ENCODE measurements around the gene LRFN2.

Gene LRFN2

GRCh38 chr6:40471243-40471642 is 115.9 kb downstream of the LRFN2 start:
- DNase-seq = no peak

GRCh38 chr6:40469323-40469722 is 117.8 kb downstream of the LRFN2 start:
- DNase-seq = no peak

- DNase-seq = no peak
Measured at GRCh38 chr6:40466986-40467539, 120.1 kb downstream of the LRFN2 start.

- DNase-seq = no peak
Measured at GRCh38 chr6:40461643-40462042, 125.5 kb downstream of the LRFN2 start.

GRCh38 chr6:40460380-40460779 is 126.8 kb downstream of the LRFN2 start:
- no peak for DNase-seq

- no peak for DNase-seq
Measured at GRCh38 chr6:40457261-40457660, 129.9 kb downstream of the LRFN2 start.

GRCh38 chr6:40456390-40457013 is 130.7 kb downstream of the LRFN2 start:
- DNase-seq = no peak

- no peak for DNase-seq
Measured at GRCh38 chr6:40455686-40456389, 131.3 kb downstream of the LRFN2 start.

GRCh38 chr6:40450483-40450882 is 136.7 kb downstream of the LRFN2 start:
- no peak for DNase-seq

GRCh38 chr6:40444811-40445210 is 142.4 kb downstream of the LRFN2 start:
- DNase-seq = no peak

GRCh38 chr6:40444312-40444711 is 142.9 kb downstream of the LRFN2 start:
- no peak for DNase-seq

- DNase-seq = no peak
Measured at GRCh38 chr6:40443842-40444241, 143.3 kb downstream of the LRFN2 start.

GRCh38 chr6:40442591-40442990 is 144.6 kb downstream of the LRFN2 start:
- DNase-seq = no peak

GRCh38 chr6:40441150-40441549 is 146.0 kb downstream of the LRFN2 start:
- DNase-seq = no peak

- DNase-seq = no peak
Measured at GRCh38 chr6:40440053-40440452, 147.1 kb downstream of the LRFN2 start.

GRCh38 chr6:40439026-40439800 is 148.0 kb downstream of the LRFN2 start:
- no peak for DNase-seq

- no peak for DNase-seq
Measured at GRCh38 chr6:40438246-40438887, 148.8 kb downstream of the LRFN2 start.

- DNase-seq = no peak
Measured at GRCh38 chr6:40437631-40438030, 149.5 kb downstream of the LRFN2 start.

GRCh38 chr6:40436685-40437604 is 150.2 kb downstream of the LRFN2 start:
- peak in 1 of 5 donors; percentile 13 for DNase-seq

GRCh38 chr6:40432982-40433381 is 154.2 kb downstream of the LRFN2 start:
- DNase-seq = no peak

GRCh38 chr6:40431706-40432105 is 155.5 kb downstream of the LRFN2 start:
- DNase-seq = no peak

- DNase-seq = no peak
Measured at GRCh38 chr6:40427196-40427595, 160.0 kb downstream of the LRFN2 start.
